HG03139 (cell line): ENCODE data around the gene CHTOP.
"Not testable (repeated sequence)": the region's sequence is repeated elsewhere in the genome, so short reads cannot be mapped to it uniquely, and the experiment has no call there.

Source experiments
- ATAC-seq: cut with Tn5 transposase; IDR thresholded peaks from one replicate; pipeline ENCODE4 v1.9.1; 2021; ENCODE audit not compliant: unreplicated experiment

The CHTOP gene

GRCh38 chr1:153631047-153632022 lies 2.5 kb upstream of the CHTOP start:
- ATAC-seq: no peak

DNA sequence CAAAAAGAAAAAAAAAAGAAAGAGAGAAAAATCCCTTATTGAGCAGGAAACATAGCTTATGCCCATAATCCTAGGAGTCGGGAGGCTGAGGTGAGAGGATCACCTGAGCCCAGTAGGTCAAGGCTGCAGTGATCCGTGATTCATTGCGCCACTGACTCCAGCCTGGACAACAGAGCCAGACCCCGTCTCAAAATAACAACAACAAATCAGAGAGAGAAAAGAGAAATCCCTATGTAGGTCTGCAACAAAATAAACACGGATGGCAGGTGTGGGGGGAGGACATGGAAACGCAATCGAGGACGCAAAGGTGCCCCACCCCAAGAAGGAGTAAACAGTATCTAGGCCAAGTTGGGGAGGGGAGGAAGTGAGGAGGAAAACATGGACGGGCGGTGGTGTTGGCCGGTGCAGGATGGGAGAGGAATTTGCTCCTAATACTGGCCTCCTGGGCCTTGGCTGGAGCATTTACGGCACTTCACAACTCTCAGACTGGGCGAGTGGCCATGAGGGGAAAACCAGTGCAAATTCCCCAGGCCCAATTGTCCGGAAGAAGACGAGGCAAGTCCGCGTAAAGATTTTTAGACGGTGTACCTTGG lies 609 bp upstream of the CHTOP start:
- no peak for ATAC-seq

DNA sequence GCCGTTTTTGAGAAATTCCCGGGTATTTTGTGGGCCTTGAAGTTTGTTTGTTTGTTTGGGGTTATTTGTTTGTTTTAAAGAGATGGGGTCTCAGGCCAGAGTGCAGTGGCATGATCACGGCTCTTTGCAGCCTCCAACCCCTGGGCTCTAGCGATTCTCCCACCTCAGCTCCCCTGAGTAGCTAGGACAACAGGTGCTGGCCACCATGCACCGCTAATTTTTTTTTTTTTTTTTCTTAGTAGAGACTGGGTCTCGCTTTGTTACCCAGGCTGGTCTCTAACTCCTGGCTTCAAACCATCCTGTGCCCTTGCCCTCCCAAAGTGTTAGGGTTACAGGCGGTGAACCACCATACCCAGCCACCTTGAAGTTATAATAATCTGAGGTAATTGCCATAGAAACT lies 2.0 kb downstream of the CHTOP start:
- no peak for ATAC-seq

- ATAC-seq: no peak
Measured at GRCh38 chr1:153636312-153636711, 2.4 kb downstream of the CHTOP start.

GRCh38 chr1:153638261-153638660 lies 4.4 kb downstream of the CHTOP start:
- ATAC-seq: no peak

DNA sequence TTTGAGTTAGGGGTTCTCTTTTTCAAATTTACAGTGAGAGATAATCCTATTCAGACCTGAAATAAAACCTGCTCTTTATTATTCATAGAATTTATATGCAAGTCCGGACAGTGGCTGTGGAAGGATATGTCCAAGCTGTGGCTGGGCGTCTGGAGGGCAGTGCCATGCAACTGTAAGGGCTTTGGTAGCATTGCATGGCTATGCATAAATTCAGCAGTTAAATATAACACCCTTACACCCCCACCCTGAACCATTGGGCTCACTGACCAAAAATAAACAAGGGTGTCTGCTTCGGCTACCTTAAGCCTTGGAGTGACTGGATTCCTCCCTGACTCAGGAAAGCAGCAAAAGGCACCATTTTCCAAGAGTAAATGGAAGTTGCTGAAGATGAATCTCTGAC lies 5.4 kb downstream of the CHTOP start:
- no peak for ATAC-seq

- not testable (repeated sequence) for ATAC-seq
Measured at GRCh38 chr1:153640213-153640612, 6.3 kb downstream of the CHTOP start.

- ATAC-seq: no peak
Measured at GRCh38 chr1:153640861-153641260, 7.0 kb downstream of the CHTOP start.

DNA sequence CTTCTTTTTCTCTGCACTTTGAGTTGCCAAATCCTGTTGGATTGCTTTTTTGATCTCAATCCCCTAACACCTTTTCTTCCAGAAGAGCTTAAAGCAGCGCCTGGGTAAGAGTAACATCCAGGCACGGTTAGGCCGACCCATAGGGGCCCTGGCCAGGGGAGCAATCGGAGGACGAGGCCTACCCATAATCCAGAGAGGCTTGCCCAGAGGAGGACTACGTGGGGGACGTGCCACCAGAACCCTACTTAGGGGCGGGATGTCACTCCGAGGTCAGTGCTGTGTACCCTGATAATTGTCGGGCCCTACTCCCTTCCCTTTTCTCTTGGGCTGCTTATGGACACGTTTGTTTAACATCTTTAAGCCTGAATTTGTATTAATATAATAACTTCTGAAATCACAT lies 8.3 kb downstream of the CHTOP start:
- no peak for ATAC-seq

DNA sequence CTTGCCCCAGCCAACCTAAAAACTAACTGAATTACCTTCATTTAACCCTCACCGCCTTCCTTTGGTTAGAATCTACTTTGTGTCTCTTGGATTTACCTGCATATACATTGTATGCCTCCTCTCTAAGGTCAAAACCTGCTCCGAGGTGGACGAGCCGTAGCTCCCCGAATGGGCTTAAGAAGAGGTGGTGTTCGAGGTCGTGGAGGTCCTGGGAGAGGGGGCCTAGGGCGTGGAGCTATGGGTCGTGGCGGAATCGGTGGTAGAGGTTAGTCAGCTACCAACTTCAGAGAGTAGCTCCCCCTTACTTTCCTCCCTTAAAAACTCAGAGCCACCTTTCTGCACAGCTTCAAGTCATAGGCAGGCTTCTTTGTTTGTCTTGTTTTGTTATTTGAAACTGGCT lies 9.2 kb downstream of the CHTOP start:
- ATAC-seq: no peak

GRCh38 chr1:153643816-153644215 lies 9.9 kb downstream of the CHTOP start:
- no peak for ATAC-seq

DNA sequence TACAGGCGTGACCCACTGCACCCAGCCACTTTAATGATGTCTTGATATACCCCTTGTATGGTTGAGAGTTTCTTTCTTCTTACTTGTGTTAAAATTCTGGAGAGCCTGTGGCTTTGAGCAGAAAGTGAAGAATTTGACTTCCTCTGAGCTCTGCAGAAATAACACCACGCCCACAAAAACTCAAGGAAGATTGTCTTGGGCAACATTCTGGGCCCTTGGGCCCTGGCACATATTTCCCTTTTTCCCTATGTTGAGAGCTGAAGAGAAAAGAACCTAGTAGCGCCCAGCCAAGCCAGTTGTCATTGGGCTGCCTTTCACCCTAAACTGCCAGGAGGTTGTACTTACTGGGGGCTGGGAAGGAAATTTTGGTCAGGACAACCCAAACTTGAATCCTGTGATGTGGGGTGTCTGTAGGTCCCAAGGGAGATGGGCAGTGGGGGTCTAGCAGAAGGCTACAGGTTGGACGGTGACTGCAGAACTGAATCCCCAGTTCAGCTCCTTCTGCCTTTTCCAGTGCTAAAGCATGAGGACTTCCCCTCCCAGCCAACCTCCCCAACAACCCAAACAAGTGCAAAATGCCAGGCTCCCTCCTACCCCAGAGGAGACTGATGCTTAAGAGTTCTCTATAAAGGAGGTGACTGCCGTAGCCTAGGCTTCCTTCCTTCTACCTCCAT lies 12.9 kb downstream of the CHTOP start:
- no peak for ATAC-seq

DNA sequence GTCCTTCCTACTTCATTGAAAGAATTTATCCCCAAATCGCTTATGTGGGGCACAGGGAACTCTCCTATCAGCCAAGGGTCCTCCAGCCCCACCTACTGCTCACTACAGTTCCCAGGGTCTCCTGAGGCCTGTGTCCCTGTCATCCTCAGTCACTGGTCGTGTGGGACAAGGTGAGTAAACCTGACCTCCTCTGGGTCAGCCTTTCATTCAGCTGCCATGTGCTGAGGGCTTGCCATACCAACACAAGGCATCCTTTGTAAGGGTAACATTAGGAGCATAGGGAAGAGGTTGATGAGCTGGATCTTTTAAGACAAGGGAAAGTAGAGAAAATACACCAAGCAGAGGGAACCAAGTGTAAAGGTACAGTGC lies 13.5 kb downstream of the CHTOP start:
- no peak for ATAC-seq

DNA sequence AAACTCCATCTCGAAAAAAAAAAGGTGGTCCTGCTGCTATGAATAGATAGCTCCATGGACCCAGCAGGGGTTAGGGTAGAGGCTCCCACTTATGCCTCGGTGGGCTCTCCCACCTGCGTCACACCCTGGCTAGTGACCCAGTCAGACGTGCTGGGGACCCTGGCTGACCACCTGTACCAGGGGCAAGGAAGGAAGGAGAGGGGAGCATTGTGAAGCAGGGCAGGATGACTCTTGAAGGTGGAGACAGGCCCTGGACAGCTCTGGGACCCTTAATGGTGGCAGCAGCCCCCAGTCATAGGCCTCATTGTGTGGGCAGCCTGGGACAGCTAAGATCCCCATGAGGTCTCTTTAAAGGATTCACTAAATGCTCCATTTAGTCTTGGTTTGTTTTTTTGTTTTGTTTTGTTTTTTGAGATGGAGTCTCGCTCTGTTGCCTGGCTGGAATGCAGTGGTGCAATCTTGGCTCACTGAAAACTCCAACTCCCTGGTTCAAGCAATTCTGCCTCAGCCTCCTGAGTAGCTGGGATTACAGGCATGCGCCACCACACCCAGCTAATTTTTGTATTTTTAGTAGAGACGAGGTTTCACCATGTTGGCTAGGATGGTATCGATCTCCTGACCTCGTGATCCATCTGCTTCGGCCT lies 14.3 kb downstream of the CHTOP start:
- ATAC-seq: no peak

DNA sequence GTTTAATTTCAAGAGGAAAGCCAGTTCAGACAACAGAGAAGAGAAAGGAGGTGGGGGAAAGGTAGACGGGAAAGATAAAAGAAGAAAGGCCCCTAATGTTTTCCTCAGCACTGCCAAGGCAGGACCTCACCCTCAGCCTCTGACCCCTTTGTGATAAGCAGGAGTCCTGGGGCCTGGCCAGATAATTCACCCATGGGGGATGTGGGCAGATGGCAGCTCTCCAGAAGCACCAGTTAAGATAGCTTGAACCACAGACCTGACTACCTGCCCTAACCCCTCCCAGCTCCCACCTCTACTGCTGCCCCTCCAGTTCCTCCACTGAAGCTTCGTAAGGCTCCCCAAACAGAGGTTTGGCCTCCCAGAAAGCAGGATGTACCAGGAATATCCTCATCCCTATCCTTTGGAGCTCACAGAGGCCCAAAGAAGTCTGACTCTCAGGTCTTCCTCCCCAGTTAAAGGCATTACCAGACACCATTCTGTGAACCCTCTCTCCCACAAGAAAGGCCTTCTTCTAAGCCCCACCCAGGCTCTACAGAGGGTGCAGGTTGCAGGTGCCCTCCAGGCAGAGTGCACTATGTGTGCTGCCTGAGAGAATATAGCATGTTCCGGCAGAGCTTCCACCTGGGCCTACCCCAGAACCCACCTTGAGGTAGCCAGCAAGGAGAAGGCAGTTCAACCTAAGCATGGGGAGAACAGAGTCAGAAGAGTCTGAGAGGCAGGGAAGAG lies 15.4 kb downstream of the CHTOP start:
- no peak for ATAC-seq

DNA sequence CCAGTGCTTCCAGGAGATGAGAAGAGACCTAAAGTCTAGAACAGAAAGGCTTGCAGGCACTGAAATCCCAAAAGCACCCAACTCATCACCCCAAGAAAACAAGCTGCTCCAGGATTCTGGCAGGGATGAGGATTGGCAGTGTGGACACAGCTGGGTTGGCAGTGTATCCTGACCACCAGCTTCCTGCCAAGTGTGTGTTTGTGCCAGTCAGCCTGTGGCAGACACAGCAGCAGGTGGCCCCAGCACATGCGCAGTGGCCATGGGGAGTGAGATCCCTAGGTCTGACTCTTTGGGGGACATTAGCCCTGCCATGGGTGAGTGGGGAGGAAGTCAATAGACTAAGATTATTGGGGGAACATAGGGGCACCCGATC lies 16.0 kb downstream of the CHTOP start:
- no peak for ATAC-seq

DNA sequence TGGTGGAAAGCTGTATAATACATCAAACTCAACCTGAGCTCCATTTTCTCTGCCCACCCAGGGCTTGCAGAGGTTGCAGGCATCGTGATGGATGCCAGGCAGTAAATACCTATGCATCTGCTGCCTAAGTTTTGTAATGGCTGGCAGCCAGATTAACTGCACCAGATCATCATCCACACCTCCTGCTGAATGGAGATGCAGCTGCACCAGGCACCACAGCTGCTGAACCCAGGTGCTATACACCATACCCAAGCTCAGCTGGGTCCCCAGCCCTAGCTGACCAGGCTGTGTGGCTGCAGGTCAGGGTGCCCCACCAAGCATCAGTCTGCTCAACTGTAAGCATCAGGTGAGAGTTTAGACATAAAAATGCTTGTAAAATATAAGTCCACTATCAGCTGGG lies 17.9 kb downstream of the CHTOP start:
- no peak for ATAC-seq

DNA sequence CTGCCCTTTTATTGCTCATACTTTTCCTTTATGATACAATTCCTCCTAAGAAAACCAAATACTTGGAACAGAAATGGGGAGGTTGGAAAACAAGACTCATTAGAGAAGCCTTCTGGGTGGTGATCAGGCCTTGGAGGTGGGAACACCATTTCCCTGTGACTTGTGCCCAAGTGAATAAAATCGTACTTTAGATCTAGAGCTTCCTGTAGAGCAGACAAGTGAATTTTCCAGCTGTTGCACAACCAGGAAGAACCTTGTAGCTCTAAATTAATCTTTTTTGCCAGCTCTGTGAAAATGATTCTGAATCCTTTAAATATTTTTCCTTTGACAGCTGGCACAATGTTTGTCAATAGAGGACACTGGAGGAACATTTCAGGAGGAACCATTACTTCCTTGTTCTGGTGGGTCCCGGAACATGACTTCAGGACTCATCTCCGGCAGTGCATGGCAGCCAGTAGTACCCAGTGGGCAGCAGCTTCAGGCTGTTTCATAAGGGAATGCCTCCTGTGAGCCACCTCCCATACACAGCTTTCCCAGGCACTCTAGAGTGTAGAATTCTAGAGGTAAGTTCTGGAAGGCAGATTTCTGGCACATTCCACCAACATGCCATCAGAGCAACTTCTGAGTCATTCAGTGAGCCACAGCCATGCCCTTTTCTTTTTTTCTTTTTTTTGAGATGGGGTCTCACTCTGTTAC lies 19.1 kb downstream of the CHTOP start:
- no peak for ATAC-seq

GRCh38 chr1:153655333-153655732 lies 21.5 kb downstream of the CHTOP start:
- ATAC-seq: no peak
